Neural cell (in vitro differentiated cells): ENCODE data around the gene CDKAL1.

Experiments
- RAD21 ChIP-seq: fragments of 450-650 bp; conservative IDR thresholded peaks from 2 replicates; pipeline ENCODE4 v1.6.1; 2014; ENCODE audit warnings: antibody characterized with exemption, mild to moderate bottlenecking, moderate library complexity
- REST ChIP-seq: IDR thresholded peaks from 2 replicates; pipeline ENCODE4 v1.6.1; 2012; ENCODE audit warnings: borderline replicate concordance
- TF ChIP-seq, protein P1 (sequence below): fragments of 450-650 bp; IDR thresholded peaks from 2 replicates; pipeline ENCODE4 v1.5.1; 2014; ENCODE audit warnings: antibody characterized with exemption, mild to moderate bottlenecking, moderate library complexity; ENCODE audit not compliant: poor library complexity, severe bottlenecking

DNA sequence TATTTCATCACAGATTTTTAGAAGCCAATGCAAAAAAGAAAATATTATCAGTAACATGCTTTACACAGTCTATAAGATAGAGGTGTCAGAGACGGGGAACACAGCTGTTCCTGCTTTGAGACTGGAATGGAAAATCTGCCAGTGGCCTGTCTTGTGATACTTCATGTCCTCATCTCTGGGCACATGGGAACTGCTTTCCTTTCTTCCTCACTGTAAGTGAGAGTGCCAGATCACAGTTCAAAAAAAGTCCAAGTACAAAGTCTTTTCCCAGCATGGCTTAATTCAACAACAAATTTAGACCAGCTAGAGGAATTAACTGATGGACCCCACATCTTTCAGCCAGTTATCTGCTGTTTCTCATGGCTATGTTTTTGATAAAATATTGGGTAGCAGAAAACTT, 490.4 kb downstream of the CDKAL1 start:
- TF ChIP-seq, protein P1, sequence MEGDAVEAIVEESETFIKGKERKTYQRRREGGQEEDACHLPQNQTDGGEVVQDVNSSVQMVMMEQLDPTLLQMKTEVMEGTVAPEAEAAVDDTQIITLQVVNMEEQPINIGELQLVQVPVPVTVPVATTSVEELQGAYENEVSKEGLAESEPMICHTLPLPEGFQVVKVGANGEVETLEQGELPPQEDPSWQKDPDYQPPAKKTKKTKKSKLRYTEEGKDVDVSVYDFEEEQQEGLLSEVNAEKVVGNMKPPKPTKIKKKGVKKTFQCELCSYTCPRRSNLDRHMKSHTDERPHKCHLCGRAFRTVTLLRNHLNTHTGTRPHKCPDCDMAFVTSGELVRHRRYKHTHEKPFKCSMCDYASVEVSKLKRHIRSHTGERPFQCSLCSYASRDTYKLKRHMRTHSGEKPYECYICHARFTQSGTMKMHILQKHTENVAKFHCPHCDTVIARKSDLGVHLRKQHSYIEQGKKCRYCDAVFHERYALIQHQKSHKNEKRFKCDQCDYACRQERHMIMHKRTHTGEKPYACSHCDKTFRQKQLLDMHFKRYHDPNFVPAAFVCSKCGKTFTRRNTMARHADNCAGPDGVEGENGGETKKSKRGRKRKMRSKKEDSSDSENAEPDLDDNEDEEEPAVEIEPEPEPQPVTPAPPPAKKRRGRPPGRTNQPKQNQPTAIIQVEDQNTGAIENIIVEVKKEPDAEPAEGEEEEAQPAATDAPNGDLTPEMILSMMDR = no peak
- TF ChIP-seq RAD21 = no peak
- no peak for TF ChIP-seq REST
